GM19099 (cell line): ENCODE results near the gene SND1.

Experiments used
- POLR2A ChIP-seq: IDR thresholded peaks from 3 replicates; pipeline ENCODE4 v1.6.1; 2011; ENCODE audit warnings: low read depth; ENCODE audit not compliant: insufficient read length; ENCODE audit errors: extremely low read depth

SND1 gene

GRCh38 chr7:127854383-127854782 is 202.4 kb downstream of the SND1 start:
- no peak for TF ChIP-seq POLR2A

DNA sequence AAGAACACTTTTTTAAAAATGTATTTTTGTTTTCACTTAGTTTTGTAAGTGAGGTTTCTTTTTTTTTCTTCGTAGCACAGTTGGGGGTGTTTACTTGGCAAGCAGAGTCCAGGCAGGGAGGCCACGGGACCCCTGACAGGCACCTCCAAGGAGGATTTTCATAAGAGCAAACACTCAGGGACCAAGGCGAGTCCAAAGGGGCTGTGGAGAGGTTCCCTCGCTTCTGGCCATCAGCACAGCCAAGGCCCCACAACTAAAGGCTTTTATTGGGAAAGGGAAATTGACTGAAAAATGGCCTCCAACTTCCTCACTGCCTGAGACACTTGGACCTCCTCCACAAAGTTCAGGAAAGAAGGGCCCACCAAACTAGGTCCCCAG is 205.5 kb downstream of the SND1 start:
- TF ChIP-seq POLR2A, result no peak

- no peak for TF ChIP-seq POLR2A
Observed at GRCh38 chr7:127858091-127858914, 206.3 kb downstream of the SND1 start.

- no peak for TF ChIP-seq POLR2A
Observed at GRCh38 chr7:127858915-127859189, 206.9 kb downstream of the SND1 start.

- no peak for TF ChIP-seq POLR2A
Observed at GRCh38 chr7:127859330-127859729, 207.3 kb downstream of the SND1 start.

GRCh38 chr7:127862525-127862924 is 210.5 kb downstream of the SND1 start:
- TF ChIP-seq POLR2A, result no peak

DNA sequence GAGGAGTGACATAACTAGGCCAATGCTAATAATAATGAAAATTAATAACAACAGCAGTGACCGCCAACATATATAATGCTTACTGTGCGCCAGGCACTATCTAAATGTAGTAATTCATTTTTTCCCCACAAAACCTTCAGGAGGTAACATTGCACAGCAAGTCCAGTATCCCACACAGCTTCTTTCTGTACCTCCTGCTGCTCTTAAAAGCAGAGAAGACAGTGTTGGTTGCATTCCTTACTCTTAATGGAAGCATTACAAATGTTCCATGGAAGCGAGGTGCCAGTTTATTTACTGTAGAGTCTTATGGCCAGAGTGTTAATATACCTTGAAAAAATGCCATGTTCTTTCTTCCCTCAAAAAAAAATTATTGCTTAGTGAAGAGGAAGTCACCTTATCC is 211.1 kb downstream of the SND1 start:
- no peak for TF ChIP-seq POLR2A

- no peak for TF ChIP-seq POLR2A
Observed at GRCh38 chr7:127865466-127865865, 213.5 kb downstream of the SND1 start.

DNA sequence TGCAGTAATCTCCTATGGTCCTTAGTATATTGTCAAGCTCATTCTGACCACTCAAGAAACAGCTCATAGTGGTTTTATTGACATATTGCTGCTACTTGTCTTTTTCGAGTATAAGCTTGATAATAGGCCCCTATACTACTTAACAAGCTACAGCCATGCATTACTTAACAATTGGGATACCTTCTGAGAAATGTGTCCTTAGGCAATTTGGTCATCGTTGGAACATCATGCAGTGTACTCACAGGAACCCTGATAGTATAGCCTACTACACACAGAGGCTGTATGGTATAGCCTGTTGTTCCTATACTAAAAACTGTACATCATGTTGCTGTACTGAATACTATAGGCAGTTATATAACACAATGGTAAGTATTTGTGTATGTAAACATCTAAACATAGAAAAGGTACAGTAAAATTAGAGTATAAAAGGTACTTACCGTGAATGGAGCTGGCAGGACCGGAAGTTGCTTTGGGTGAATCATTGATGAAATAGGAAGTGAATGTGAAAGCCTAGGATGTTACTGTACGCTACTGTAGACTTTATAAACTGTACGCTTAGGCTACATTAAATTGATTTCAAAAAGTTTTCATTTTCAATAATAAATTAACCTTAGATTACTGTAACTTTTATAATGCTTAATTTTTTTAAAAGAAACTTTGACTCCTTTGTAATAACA is 218.4 kb downstream of the SND1 start:
- no peak for TF ChIP-seq POLR2A

DNA sequence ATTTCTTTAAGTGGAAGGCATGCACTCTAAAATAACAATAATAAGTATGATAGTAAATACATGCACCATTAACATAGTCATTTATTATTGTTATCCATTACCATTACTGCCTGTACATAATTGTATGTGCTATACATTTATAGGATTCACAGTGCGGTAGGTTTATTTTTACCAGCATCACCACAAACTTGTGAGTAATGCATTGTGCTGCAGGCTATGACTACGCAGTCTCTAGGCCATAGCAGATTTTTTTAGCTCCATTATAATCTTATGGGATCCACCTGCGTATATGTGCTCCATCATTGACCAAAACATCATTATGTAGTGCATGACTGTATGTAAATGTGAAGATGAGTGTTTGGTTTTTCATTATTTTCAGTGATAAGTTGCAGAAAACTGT is 219.2 kb downstream of the SND1 start:
- no peak for TF ChIP-seq POLR2A

- TF ChIP-seq POLR2A, result no peak
Observed at GRCh38 chr7:127872122-127872521, 220.1 kb downstream of the SND1 start.

- TF ChIP-seq POLR2A, result no peak
Observed at GRCh38 chr7:127873151-127873550, 221.2 kb downstream of the SND1 start.

- TF ChIP-seq POLR2A, result no peak
Observed at GRCh38 chr7:127873715-127874636, 222.0 kb downstream of the SND1 start.

DNA sequence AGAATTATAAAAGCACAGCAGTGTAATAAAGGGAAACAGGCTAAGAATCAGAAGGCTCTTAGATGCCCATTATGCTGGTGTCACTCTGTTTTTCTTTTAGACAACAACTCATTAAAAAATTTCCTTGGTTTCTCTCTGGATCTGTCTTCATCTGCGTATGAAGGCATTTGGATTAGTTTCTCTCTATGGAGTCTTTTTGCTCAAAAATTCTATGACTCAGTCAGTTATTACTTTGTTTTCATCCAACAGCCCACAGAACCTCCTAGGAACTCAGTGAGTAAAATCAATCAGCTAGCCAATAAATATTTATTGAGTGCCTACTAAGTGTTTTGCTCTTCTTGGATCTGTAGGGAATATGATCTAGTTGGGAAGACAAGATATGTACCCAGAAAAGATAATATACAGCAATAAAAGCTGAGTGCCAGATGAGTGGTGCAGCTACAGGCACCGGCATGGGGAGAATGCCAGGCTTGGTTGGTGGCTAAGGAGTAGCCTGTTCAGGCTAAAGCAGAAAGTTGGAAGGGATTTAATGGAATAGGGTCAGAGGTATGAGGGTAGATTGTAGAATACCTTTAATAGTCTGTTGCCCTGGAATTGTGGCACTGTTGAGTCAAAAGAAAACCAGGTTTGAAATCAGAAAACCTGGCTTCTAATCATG is 223.1 kb downstream of the SND1 start:
- no peak for TF ChIP-seq POLR2A

DNA sequence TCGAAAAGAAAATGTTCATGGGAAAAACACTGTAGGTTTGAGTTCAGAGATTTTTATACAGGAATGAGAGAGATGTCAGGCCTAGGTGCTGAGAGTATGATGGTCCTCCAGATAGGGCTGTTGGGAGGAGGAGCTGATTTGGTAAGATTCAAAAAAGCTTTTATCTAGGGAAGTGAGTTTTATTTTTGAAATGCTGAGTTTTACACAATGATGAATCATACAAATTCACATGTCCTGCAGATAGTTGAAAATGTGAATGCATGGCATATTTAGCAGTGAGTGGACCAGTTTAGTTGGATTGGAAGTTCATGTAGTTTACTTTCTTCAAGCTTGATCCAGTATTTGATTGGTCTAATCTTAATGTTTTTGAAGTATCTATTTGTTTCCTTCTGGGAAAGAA is 224.4 kb downstream of the SND1 start:
- no peak for TF ChIP-seq POLR2A

- TF ChIP-seq POLR2A, result no peak
Observed at GRCh38 chr7:127877951-127878350, 226.0 kb downstream of the SND1 start.

DNA sequence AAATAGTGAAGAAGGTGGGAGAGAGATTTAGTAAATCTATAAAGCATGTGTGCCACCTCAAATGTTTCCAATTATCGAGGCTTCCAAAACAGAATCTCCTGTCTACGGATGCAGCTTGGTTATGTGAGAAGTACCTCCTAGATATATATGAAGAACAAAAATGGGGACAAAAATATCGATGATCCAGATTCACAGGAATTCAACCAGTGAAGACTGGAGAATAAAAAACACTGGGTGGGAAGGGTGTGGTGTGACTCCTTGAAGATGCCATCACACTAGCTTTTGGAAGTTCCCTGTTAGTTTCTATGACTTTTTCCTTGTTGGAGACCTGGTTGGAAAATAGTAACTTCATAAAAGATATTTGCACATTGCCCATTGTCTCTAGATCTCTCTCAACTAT is 226.8 kb downstream of the SND1 start:
- no peak for TF ChIP-seq POLR2A
